Measurements from ENCODE around the gene PTPRM.

- TF ChIP-seq EZH2phosphoT487 (IDR thresholded peaks at IDR 0.05; ENCODE audit: insufficient read depth, low read depth) (no peak), EZH2 (IDR thresholded peaks at IDR 0.05; ENCODE audit: insufficient read depth, poor library complexity, severe bottlenecking) (no peak)
Measured at GRCh38 chr18:7566244-7566566, 911 bp upstream of the PTPRM start.
